ENCODE results near the gene OVCA2.

- no peak for TF ChIP-seq CTCF (IDR thresholded peaks at IDR 0.05 in 8 of 11, conservative IDR thresholded peaks at IDR 0.05 in 3 of 11)
- no peak for TF ChIP-seq POLR2A (IDR thresholded peaks at IDR 0.05)
Observed at GRCh38 chr17:2042390-2042847, 597 bp downstream of the OVCA2 start.

Measured in spleen (tissue), 7 donors.